ENCODE results near the gene IFT25. TPM values are rescaled to one million over a fixed set of nuclear protein-coding genes. Genes with fewer than 3 reads are reported as not detected.
A peak's percentile ranks its signal among the peaks of the same experiment; 100 is the strongest.

IFT25 gene
- total RNA-seq, 1 donor from 2014 or later, result 35.4 TPM

DNA sequence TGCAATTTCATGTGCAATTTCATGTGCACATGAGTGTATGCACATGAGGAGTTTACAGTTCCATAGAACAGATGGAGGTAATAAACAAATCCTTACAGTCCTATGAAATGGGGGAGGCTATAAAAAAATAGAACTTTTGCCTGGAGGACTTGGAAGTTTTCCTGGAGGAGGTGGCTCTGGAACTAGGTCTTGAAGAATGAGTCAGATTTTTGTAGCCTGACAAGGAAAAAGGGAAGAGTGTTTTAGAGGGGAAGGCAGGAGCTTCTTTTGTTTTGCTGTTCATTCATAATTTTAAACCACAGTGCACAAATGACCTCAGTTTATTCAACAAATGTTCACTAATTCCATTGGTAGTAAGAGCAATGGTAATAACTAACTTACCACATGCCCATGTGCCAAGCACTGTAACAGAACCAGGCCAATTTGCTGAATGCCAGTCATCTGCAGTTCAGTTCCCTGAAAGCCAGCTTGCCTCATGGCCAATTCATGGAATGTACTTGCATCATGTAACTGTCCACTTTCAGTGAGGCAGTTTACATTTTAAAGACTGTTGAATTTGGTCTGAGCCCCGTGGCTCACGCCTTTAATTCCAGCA, 48.8 kb downstream of the IFT25 start:
- Mint-ChIP-seq H3K36me3 (ENCODE audit: insufficient read depth) (no peaks in the 10 kb centered on the region), H3K4me1 (ENCODE audit: low read depth) (peaks cover 11% of the 10 kb centered on the region), H3K9me3 (ENCODE audit: low read depth) (no peaks in the 10 kb centered on the region), H3K4me3 (ENCODE audit: low read depth) (no peak overlapping the region), H3K27ac (no peak overlapping the region), H3K27me3 (no peaks in the 10 kb centered on the region)
- DNase-seq (ENCODE audit: low spot score, unreplicated experiment), result no peak
- TF ChIP-seq, protein P1, sequence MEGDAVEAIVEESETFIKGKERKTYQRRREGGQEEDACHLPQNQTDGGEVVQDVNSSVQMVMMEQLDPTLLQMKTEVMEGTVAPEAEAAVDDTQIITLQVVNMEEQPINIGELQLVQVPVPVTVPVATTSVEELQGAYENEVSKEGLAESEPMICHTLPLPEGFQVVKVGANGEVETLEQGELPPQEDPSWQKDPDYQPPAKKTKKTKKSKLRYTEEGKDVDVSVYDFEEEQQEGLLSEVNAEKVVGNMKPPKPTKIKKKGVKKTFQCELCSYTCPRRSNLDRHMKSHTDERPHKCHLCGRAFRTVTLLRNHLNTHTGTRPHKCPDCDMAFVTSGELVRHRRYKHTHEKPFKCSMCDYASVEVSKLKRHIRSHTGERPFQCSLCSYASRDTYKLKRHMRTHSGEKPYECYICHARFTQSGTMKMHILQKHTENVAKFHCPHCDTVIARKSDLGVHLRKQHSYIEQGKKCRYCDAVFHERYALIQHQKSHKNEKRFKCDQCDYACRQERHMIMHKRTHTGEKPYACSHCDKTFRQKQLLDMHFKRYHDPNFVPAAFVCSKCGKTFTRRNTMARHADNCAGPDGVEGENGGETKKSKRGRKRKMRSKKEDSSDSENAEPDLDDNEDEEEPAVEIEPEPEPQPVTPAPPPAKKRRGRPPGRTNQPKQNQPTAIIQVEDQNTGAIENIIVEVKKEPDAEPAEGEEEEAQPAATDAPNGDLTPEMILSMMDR (IDR thresholded peaks at IDR 0.05; ENCODE audit: unreplicated experiment), result no peak

DNA sequence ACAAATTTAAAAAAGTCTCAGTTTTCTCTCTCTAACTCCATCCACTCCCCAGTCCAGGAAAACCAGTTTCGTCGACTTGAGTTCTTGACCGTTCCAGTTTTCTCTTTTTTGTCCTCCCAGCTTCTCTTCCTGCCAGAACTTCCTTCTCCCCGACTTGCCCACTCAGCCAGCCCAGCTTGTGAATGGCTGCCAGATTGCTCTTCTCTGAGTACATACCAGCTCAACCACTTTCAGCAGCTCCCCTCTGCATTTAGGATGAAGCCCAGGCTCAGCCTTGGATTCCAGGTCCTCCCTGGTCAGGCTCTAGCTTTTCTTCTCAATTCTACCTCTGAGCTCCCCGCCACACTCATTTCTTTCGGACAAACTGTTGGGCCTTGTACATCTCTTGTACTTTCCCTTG, 50.1 kb downstream of the IFT25 start:
- H3K4me1 Mint-ChIP-seq (ENCODE audit: low read depth), result peaks cover 11% of the 10 kb centered on the region
- H3K27ac Mint-ChIP-seq, result no peak overlapping the region
- no peak for DNase-seq (ENCODE audit: low spot score, unreplicated experiment)
- H3K36me3 Mint-ChIP-seq (ENCODE audit: insufficient read depth), result no peaks in the 10 kb centered on the region
- H3K9me3 Mint-ChIP-seq (ENCODE audit: low read depth), result no peaks in the 10 kb centered on the region
- no peak overlapping the region for H3K4me3 Mint-ChIP-seq (ENCODE audit: low read depth)
- no peaks in the 10 kb centered on the region for H3K27me3 Mint-ChIP-seq
- TF ChIP-seq, protein P1 (IDR thresholded peaks at IDR 0.05; ENCODE audit: unreplicated experiment), result no peak

DNA sequence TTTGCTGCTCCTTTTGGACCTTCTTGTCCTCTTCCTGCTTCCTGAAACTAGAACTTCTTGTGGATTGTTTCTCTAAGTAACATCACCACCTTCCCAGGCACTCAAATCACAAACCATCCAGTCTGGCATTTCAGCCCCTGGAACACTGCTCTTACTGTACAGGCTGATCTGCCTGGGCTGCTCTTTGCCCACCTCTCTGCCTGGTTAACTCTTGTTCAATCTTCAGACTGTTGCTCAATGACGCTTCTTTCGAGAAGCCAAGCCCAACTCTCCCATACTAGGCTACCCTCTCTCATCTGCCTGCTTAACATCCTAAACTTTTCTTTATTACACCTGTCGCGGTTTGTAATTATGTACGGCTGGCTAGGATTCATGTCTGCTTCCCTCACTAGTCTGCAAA, 50.9 kb downstream of the IFT25 start:
- H3K9me3 Mint-ChIP-seq (ENCODE audit: low read depth), result no peaks in the 10 kb centered on the region
- no peaks in the 10 kb centered on the region for H3K27me3 Mint-ChIP-seq
- TF ChIP-seq, protein P1 (IDR thresholded peaks at IDR 0.05; ENCODE audit: unreplicated experiment), result no peak
- H3K4me1 Mint-ChIP-seq (ENCODE audit: low read depth), result peaks cover 14% of the 10 kb centered on the region
- no peak for DNase-seq (ENCODE audit: low spot score, unreplicated experiment)
- H3K4me3 Mint-ChIP-seq (ENCODE audit: low read depth), result no peak overlapping the region
- no peak overlapping the region for H3K27ac Mint-ChIP-seq
- no peaks in the 10 kb centered on the region for H3K36me3 Mint-ChIP-seq (ENCODE audit: insufficient read depth)

DNA sequence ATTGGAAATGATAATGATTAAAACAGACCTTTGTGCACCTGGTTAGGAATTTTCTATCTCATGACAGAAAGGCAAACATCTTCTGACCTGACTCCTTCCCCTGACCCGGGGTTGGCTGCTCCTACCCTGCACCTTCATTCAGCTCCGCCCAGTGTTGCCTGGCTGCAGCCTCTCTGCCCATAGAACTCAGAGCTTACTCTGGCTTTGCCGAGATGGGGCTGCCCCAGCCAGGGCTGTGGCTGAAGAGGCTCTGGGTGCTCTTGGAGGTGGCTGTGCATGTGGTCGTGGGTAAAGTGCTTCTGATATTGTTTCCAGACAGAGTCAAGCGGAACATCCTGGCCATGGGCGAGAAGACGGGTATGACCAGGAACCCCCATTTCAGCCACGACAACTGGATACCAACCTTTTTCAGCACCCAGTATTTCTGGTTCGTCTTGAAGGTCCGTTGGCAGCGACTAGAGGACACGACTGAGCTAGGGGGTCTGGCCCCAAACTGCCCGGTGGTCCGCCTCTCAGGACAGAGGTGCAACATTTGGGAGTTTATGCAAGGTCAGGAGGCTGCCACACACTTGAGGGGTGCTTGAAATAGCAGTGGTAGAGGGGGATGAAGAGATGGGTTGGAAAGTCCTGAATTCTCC, 51.4 kb downstream of the IFT25 start, which contains the start of gene DIO1:
Gene DIO1 (plus strand): TSS at position 189 of the 638 bp plus-strand sequence. CDS start 24 bp downstream, at position 213.
- no peaks in the 10 kb centered on the region for H3K9me3 Mint-ChIP-seq (ENCODE audit: low read depth)
- H3K4me1 Mint-ChIP-seq (ENCODE audit: low read depth), result peaks cover 15% of the 10 kb centered on the region
- peak within 1 kb of the TSS; percentile 81 for H3K27ac Mint-ChIP-seq
- no peak for DNase-seq (ENCODE audit: low spot score, unreplicated experiment)
- H3K36me3 Mint-ChIP-seq (ENCODE audit: insufficient read depth), result no peaks in the 10 kb centered on the region
- no peaks in the 10 kb centered on the region for H3K27me3 Mint-ChIP-seq
- TF ChIP-seq, protein P1 (IDR thresholded peaks at IDR 0.05; ENCODE audit: unreplicated experiment), result no peak
- no peak within 1 kb of the TSS for H3K4me3 Mint-ChIP-seq (ENCODE audit: low read depth)

DNA sequence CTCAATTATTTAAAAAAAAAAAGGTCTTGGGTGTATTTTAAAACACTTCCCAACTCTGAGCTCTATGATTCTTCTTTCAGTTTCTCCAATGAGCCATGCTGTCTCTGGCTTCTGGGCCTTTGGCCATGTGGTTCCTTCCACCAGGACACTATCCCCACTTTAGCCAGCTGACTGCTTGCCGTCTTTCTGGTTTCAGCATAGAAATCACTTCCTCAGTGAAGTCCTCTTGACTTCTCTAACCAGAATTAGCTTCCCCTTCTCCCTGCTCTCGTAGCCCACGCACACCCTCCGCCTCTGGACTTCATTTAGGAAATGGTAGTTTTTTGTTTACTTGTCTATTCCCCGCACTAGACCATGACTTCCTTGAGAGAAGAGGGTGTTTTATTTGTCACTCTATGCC, 52.6 kb downstream of the IFT25 start:
- Mint-ChIP-seq H3K27ac (peak overlapping the region; percentile 81), H3K4me1 (ENCODE audit: low read depth) (peaks cover 16% of the 10 kb centered on the region), H3K27me3 (no peaks in the 10 kb centered on the region), H3K9me3 (ENCODE audit: low read depth) (no peaks in the 10 kb centered on the region), H3K36me3 (ENCODE audit: insufficient read depth) (no peaks in the 10 kb centered on the region), H3K4me3 (ENCODE audit: low read depth) (no peak overlapping the region)
- no peak for DNase-seq (ENCODE audit: low spot score, unreplicated experiment)
- TF ChIP-seq, protein P1 (IDR thresholded peaks at IDR 0.05; ENCODE audit: unreplicated experiment), result no peak
